Stimulated activated CD8-positive, alpha-beta memory T cell treated with anti-CD3 and anti-CD28 coated beads, Interleukin-15, amount 100 ng/mL, for 48 hours (primary cell): ENCODE results near the gene OPHN1.

Source experiments
- DNase-seq, 2 donors: peaks; one replicate each; pipeline ENCODE4 v3.0.0-alpha.2; 2020; ENCODE audit warnings: low read depth in 2 of 2

The OPHN1 gene, protein sequence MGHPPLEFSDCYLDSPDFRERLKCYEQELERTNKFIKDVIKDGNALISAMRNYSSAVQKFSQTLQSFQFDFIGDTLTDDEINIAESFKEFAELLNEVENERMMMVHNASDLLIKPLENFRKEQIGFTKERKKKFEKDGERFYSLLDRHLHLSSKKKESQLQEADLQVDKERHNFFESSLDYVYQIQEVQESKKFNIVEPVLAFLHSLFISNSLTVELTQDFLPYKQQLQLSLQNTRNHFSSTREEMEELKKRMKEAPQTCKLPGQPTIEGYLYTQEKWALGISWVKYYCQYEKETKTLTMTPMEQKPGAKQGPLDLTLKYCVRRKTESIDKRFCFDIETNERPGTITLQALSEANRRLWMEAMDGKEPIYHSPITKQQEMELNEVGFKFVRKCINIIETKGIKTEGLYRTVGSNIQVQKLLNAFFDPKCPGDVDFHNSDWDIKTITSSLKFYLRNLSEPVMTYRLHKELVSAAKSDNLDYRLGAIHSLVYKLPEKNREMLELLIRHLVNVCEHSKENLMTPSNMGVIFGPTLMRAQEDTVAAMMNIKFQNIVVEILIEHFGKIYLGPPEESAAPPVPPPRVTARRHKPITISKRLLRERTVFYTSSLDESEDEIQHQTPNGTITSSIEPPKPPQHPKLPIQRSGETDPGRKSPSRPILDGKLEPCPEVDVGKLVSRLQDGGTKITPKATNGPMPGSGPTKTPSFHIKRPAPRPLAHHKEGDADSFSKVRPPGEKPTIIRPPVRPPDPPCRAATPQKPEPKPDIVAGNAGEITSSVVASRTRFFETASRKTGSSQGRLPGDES

DNA sequence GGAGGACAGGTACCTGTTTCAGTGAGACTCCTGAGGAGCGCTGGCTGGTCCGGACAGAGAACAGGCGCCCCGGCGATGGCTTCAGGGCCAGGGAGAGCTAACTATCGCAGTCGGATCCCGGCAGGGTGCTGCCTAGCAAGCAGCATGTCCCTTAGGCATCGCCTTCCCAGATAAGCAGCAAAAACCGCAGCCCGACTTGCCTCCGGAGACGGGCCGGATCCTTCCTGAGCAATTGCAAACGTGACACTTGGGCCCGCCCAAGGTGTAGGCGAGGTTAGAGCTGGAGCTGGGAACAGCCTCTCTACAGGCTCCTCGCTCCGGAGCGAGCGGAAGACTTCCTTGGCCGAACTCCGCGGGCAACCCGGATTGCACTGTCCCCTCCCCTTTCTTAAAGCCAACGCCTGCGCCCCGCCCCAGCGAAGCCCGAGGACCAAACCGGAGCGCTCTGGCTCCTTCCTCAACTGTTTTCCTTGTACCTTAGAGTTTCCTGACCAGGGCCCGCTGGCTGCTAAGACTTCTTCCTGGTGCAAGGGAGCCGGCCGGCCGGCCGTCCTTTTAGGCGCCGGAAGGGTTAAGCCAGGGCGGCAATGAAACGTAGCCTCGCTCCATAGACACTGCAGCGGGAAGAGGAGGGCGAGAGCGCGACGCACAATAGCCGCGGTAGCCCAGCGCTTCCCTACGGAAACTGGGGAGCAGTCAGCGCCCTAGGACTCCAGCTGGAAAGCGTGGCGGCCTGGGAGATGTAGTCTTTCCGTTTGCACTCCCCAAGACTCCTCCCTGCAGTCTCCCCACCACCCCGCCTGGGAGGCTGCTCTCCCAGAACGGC, at the start of gene OPHN1:
OPHN1 (minus strand) TSS at position 341 of the 826 bp plus-strand sequence. CDS start 475 bp downstream, outside the sequence.
- no peak for DNase-seq

DNA sequence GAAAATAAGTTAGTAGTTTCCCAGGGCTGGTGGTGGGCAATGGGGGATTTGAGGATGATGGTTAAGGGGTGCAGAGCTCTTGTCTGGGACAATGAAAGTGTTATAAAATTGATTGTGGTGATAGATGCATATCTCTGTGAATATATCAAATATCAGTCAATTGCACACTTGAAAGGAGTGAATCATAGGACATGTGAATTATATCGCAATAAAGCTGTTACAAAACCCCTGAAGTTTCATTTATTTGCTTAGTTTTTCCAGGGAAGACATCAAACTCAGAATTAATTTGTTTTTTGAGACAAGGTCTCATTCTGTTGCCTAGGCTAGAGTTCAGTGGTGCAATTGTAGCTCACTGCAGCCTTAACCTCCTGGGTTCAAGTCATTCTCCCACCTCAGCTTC, 47.7 kb upstream of the OPHN1 start:
- no peak for DNase-seq

DNA sequence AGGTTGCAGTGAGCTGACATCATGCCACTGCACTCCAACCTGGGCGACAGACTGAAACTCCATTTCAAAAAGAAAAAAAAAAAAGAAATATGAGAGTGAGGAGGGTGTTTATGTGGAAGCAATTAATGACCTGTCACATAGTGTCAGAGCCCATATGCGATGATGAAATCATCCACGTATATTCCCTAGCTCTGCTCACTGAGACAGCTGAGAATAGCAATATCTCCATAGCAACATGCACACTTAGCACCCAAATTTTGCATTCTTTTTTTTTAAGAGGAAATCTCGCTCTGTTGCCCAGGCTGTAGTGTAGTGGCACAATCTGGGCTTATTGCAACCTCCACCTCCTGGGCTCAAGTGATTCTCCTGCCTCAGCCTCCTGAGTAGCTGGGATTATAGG, 31.5 kb upstream of the OPHN1 start:
- DNase-seq: no peak

DNA sequence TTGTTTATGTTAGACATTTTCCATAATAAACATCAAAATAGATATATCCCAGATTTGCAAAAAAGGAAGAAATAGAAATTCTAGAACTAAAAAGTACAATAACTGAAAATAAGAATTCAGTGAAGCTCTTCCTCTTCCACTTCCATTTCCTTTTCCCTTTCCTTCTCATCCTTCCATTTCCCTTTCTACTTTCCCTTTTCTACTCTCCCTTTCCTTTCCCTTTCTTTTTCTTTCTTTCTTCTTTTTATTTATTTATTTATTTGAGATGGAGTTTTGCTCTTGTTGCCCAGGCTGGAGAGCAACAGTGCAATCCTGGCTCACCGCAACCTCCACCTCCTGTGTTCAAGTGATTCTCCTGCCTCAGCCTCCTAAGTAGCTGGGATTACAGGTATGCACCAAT, 30.6 kb upstream of the OPHN1 start:
- no peak for DNase-seq

DNA sequence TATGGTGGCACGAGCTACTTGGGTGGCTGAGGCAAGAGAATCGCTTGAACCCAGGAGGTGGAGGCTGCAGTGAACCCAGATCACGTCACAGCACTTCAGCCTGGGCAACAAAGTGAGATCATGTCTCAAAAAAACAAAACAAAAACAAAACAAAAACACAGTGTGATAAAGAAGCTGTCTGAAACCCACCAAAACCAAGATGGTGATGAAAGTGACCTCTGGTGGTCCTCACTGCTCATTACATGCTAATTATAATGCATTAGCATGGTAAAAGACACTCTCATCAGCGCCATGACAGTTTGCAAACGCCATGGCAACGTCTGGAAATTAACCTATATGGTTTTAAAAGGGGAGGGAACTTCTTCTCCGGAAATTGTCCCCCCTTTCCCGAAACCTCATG, 29.4 kb upstream of the OPHN1 start:
- DNase-seq: no peak

DNA sequence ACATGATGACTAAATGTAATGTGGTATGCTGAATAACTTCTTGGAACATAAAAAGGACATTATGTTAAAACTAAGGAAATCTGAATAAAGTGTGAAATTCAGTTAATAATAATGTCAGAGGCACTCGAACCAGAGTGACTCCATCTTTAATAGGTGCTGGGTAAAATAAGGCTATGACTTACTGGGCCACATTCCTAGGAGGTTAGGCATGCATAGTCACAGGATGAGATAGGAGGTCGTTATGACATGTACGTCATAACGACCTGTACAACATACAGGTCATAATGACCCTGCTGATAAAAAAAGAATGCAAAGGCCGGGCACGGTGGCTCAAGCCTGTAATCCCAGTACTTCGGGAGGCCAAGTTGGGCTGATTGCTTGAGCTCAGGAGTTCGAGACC, 28.9 kb upstream of the OPHN1 start:
- no peak for DNase-seq

DNA sequence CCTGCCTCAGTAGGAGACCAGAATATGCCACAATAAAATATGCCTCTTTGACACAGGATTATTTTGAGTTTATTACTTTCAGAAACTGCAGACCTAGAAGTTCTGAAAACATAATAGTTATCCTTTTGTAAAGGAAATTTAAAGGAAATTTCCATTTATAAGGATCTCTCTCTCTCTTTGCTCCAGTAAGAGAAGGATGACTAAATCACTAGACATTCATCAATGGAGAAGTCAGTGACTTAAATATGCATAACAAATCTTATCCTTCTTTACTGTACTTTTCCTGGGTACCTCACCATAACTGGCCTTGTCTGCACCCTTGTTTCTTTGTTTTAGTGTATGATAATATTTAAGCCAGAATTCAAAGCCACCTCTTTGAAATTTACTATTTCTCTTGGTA, 28.3 kb upstream of the OPHN1 start:
- DNase-seq: no peak

DNA sequence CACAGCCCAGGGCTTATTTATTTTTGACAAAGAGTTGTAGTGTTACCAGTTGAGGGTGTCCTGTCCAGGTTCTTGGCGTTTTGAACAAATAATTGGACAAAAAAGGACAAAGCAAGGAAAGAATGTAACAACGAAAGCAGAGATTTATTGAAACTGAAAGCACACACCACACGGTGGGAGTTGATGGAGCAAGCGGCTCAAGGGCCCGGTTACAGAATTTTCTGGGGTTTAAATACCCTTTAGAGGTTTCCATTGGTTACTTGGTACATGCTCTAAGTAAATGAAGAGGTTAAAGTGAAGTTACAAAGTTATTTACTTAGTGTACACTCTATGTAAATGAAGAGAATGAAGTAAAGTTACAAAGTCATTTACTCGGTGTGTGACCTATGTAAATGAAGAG, 27.8 kb upstream of the OPHN1 start:
- no peak for DNase-seq

DNA sequence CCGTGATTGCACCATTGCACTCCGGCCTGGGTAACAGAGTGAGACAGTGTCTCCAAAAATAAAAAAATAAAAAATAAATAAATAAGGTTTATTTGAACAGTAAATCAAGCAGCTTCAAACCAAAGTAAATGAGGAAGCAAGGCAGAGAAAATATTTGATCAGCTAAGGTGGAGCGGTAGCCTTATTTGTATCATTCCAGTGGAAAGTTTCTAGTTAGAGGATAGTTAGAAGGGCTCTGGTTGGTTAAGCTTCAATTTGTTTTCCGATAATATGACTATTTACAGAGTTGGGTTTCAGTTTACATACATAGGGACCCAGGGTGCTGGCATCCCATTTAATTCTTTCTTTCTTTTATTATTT, 21.8 kb upstream of the OPHN1 start:
- DNase-seq: no peak

DNA sequence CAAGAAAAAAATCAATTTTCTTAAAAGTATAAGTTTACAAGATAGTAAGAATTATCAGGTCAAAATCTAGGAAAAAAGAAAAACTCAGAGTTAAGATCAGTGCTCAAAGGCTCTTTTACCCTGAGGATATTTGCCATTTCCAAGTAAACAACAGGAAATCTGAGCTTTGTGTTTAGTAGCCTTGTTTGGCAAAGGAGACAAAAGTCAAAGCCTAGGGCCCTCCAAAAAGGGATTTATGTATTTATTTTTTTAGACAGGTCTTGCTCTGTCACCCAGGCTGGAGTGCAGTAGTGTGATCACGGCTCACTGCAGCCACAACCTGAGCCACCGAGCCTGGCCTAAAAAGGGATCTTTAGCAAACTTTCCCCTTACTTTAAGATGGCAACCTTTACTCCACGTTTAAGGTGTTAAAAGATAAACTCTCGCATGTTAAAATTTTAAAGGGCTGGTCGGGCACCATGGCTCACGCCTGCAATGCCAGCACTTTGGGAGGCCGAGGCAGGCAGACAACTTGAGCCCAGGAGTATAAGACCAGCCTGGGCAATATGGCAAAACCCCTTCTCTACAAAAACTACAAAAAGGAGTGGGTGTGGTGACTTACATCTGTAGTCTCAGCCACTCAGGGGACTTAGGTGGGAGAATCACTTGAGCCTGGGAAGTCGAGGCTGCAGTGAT, 21.3 kb upstream of the OPHN1 start:
- DNase-seq: no peak

DNA sequence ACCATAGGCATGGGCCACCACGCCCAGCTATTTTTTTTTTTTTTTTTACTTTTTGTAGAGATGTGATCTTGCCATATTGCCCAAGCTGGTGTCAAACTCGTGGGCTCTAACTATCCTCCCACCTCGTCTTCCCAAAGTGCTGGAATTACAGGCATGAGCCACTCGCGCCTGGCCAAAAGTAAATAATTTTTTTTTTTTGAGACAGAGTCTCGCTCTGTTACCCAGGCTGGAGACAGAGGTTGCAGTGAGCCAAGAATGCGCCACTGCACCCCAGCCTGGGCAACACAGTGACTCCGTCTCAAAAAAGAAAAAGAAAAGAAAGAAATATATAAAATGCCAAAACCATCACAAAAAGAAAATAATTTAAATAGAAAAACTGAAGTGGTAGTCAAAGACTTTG, 18.4 kb upstream of the OPHN1 start:
- no peak for DNase-seq

DNA sequence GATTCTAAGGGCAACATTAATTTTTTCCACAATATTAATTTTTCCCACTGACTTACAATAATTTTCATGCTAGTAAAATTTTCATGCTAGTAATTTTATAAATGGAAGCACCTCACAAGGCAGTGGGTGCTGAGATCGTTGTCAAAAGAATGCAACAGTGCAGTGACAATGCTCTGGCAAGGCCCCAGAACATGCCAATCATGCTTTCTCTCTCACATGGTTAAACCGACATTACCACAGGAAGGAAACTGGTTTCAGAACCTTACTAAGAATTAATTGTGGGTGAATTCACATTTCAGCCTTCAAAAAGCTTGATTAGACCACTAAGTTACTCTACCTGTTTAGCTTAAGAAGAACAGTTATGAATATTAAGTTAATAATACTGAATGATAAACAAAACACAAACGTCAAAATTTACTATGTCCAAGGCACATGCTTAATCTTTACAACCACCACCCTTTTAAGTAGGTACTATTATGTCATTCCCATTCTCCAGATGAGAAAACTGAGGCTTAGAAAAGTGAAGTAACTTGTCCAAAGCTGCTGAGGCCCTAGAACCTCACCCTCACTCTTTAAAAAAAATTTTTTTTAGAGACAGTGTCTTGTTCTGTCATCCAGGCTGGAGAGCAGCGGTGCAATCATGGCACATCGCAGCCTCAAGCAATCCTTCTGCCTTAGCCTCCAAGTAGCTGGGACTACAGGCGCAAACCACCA, 10.0 kb upstream of the OPHN1 start:
- no peak for DNase-seq

DNA sequence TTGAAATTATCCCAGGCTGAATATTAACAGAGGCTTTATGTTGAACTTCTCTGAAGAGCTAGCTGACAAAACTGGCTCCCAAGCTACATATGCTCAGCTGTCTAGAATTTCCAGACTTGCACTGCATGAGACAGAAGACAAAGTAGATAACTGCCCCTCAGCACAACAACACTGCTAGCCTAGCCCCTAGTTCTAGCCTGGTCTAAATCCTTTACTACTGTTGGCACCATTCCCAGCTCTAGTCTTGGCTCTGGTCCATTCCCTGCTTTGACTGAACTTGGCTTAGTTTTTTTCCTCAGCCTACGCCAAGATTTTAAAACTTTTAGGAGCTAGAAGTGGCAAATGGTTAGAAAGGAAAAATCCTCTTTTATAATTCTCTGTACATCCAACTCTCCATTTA, 7.6 kb upstream of the OPHN1 start:
- no peak for DNase-seq

DNA sequence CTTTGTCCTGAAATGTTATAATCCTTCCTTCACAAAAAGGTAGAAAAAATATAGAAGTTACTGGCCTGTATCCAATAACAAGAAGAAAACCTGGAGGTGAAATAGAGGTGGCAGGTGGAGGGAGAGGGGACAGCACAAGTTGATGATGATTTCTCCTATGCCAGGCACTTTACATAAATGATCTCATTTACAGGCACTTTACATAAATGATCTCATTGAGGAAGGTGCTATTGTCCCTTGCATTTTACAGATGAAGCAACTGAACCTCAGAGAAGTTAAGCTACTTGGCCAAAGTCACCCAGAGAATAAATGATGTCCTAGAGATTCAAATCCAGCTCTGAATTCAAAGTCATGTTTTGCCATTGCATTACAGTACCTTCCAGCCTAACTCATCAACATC, 7.1 kb upstream of the OPHN1 start:
- no peak for DNase-seq

DNA sequence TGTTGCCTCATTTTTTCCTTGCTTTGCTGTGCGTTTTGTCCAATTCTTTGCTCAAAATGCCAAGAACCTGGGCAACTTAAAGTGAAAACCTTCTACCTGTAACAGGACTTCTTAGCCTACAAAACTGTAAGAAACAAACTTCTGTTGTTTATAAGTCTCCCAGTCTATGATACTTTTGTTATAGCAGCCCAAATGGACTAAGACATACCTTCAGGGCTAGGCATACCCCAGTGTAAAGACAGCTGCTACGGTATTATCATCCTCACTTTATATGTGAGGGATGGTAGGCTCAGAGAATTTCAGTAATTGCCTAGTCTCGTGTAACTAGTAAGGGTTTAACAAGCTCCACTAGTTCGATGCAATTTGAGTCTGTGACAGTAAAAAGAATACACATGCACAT, 6.0 kb upstream of the OPHN1 start:
- no peak for DNase-seq

DNA sequence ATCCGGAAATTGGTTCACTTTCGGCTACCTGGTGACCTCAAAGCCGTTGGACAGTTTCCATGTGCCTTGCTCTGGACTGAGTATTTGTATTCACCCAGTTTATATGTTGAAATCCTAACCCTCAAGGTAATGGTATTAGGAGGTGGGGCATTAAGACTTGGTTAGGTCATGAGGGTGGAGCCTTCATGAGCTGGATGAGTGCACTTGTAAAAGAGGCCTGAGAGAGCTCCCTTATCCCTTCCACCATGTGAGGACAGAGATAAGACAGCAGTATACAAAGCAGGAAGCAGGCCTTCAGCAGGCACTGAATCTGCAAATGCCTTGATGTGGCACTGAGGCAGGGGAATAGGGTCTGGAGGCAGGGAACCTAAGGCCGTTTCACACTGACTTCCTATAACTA, 5.3 kb upstream of the OPHN1 start:
- no peak for DNase-seq

DNA sequence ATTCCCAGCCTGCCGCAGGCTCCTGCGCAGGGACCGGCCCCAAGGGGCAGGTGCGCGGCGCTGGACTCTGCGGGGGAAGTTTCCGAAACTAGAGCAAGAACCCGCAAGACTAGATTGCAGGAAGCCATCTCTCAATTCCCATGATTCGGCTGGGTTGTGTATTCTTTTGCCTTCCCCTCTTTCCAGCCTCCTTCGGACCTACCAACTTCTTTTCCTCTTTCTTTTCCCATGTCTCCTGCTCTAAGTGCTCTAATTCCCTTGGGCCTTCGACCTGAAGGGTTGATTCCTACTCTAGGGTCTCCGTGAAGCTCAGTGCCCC, 645 bp upstream of the OPHN1 start:
- DNase-seq: no peak

DNA sequence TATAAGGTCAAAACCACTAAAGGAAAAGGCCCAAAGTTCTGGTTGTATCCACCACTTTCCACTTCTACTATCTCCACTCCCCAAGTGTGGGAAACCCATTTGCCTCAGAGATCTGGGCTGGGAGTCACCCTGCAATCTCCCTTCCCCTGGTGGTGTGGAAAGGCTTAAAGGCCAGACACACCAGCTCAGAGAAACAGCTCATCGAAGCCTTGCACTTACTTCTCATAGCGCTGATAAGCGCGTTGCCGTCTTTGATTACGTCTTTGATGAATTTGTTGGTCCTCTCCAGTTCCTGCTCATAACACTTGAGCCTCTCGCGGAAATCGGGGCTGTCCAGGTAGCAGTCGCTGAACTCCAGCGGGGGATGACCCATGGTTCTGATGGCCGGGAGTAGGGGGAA, 647 bp downstream of the OPHN1 start:
- DNase-seq: no peak

DNA sequence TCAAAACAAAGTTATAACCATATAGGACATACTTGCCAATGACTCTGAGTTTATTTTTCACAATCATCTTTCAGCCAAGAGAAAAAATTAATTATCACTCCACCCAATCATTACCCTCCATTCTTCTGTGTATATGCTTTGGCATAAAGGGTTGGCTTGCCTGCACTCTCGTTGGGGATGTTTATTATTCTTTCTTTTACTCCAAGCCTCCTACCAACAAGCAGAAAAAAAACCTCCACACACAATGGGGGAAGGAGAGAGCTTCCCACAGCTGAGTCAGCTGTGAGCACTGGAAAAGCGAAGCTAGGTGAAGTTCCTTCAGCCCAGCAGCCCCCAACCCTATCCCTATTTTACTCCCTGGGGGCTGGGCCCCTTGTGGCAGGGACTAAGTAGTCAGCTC, 1.5 kb downstream of the OPHN1 start:
- no peak for DNase-seq

DNA sequence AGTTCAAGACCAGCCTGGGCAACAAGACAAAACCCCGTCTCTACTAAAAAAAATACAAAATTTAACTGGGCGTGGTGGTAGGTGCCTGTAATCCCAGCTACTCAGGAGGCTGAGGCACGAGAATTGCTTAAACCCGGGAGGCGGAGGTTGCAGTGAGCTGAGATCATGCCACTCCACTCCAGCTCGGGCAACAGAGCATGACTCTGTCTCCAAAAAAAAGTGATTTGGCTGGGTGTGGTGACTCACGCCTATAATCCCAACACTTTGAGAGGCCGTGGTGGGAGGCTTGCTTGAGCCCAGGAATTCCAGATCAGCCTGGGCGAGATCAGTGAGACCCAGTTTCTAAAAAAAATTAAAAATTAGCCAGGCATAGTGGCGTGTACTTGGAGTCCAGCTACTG, 4.1 kb downstream of the OPHN1 start:
- DNase-seq: no peak

DNA sequence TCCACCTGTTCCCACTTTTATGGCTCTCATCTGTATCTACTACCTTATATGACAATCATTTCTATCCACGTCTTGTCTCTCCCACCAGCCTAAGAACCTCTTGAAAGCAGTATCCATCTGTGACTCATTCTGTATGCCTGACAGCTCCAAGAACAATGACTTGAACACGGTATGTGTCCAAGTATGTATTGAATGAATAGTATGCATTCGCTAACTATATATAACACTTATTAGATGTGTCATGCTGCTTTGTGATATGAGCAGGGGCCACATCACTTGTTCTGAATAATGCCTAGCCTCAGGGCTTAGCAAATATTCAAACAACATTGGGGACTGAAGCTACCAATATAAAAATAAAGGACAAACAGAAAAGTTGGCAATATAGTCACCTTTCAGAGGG, 4.9 kb downstream of the OPHN1 start:
- no peak for DNase-seq

DNA sequence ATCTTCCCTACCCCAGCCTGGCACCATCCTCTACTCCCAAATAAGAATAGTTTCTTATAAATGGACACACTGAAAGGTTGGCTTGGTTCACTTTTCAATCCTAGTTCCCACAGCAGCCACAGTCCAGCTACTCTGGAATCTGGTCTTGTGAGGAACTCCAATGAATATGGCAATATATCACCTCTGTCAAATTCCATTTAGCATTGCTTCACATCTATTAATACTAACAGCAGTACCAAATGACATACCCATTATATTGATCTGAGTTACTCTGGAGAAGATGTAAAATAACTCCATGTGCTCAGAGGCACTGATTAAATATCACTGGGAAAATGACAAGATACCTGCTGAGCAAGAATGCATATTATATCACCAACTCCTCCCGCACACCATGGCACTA, 8.6 kb downstream of the OPHN1 start:
- no peak for DNase-seq
